ENCODE results near the gene TNK1.

Gene TNK1

DNA sequence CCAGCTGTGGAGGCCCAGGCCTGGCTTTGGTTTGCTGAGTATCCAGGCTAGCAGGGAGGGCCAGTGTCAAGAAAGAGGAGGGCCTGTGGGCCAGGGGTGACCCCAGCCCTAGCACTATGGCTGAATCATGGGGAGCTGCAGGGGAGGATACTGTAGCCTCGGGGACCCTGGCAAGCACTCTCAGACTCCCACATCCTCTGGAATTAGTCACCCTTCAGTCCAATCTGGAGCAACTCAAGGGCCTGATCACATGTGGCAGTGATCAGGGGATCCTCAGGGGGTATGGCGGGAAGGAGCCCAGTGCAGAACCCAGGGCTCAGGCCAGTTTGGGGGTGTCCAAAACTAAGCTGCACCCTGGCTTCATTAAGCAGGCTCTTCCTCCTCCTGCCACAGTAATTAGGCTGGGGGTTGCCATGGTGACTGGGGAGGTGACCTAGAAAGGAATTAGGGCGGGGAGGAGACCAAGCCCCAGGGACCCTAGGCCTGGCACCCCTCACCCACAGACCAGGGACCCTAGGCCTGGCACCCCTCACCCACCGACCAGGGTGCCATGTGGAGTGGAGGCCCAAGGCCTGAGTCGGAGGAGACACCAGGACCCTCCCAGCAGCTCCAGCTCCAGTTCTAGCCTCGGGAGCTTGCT lies 32.6 kb downstream of the TNK1 start:
- no peak for DNase-seq

DNA sequence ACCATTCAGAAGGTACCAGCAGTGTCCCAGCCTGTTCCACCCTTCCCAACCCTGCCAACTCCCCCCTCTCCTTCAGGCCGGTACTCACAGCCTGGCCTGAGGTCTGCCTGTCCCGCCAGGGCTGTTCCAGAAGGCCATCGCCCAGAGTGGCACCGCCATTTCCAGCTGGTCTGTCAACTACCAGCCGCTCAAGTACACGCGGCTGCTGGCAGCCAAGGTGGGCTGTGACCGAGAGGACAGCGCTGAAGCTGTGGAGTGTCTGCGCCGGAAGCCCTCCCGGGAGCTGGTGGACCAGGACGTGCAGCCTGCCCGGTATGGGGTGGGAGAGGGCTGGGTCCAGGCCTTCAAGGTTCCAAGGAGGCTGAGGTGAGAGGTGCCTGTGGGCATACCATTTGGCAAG lies 33.9 kb downstream of the TNK1 start:
- DNase-seq = no peak

DNA sequence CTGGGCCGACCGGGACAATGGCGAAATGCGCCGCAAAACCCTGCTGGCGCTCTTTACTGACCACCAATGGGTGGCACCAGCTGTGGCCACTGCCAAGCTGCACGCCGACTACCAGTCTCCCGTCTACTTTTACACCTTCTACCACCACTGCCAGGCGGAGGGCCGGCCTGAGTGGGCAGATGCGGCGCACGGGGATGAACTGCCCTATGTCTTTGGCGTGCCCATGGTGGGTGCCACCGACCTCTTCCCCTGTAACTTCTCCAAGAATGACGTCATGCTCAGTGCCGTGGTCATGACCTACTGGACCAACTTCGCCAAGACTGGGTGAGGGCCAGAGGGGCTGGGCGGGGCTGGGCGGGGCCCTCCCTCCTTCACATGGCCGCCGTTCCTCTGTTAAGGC lies 34.9 kb downstream of the TNK1 start:
- DNase-seq = no peak

DNA sequence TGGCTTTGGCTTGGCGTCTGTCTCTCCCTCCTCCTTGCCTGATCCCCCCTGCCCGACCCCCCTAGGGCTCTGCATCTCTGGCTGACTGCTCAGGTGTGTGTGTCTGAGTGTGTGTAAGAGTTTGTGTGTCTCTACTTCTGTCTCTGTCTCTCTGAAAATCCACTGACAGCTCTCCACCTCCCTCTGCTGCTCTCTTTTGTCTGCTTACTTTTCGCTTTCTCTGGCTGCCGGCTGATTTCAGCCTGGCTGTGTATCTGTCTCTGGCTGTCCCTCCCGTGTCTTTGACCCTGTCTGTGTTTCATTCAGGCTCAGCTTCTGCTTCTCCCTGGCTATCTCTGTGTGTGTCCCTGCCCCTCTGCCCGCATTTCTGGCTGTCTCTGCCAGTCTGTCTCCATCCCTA lies 35.4 kb downstream of the TNK1 start:
- no peak for DNase-seq

DNA sequence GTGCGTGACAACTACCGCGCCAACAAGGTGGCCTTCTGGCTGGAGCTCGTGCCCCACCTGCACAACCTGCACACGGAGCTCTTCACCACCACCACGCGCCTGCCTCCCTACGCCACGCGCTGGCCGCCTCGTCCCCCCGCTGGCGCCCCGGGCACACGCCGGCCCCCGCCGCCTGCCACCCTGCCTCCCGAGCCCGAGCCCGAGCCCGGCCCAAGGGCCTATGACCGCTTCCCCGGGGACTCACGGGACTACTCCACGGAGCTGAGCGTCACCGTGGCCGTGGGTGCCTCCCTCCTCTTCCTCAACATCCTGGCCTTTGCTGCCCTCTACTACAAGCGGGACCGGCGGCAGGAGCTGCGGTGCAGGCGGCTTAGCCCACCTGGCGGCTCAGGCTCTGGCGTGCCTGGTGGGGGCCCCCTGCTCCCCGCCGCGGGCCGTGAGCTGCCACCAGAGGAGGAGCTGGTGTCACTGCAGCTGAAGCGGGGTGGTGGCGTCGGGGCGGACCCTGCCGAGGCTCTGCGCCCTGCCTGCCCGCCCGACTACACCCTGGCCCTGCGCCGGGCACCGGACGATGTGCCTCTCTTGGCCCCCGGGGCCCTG lies 36.3 kb downstream of the TNK1 start:
- no peak for DNase-seq

DNA sequence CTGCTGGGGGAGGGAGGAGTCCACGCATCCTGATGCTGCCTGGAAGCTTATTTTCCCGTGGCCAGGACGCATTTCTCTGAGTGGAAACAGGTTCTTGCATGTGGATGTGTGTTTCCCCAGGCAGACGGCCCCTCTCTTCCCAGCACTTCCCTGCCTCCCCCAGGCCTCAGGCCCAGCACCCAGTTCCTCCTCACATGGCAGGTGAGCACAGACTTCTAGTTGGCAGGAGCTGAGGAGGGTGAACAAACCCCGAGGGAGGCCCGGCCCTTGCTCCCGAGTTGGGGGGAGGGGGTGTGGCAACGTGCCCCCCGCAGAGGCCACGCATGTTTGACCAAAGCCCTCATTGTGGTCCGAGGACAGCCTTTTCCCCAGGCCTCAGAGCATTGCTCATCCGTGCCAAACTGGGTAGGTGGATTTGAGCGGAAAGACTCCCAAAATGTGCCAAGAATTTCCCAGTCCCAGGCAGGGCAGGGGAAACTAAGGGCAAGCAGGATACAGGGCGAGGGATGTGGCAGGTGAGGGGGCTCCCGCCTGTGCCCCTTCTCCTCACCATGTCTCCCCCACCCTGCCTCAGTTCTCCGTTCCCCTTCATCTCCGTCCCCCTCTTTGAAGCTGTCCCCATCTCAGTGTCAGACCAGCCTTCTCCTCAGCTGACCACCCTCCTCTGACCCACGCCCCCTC lies 37.7 kb downstream of the TNK1 start:
- DNase-seq = no peak

DNA sequence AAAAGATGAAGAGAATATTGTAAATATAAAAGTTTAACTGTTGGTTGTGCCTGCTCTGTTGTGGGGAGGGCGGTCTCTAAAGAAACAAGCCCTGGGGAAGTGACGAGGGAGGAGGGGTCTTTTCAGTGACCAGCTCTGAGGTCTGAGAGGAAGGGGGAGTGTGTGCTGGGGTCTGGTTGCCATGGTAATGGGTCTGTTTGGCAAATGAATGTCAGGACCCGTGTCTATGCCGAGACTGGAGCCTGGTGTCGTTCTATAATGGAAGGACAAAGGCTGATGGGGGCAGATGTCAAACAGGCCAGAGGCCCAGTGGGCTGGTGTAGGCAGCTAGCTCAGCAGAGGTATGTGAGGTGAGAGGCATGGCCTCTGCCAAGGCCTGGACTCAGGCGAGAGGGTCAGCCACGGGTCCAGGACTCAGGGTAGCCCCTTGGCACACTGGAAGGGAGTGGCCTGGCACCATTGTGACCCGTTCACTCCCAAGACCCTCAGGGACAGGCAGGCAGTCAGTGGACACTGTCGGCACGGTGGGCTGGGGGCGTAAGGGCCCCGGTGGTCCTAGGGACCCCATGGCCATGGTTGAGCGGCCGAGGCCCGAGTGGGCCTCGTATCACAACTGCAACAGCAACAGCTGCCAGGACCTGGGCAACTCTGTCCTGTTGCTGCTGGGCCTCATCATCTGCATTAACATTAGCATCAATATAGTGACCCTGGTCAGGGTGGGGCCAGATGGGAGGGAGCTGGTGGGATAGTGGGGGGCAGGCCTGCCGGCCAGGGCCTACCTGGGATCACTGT lies 39.1 kb downstream of the TNK1 start, which contains the start of gene SPEM1:
Gene SPEM1, plus strand, starts transcription at position 506 of the 792 bp plus-strand sequence. Its CDS starts 61 bp downstream, at position 567.
- no peak for DNase-seq

DNA sequence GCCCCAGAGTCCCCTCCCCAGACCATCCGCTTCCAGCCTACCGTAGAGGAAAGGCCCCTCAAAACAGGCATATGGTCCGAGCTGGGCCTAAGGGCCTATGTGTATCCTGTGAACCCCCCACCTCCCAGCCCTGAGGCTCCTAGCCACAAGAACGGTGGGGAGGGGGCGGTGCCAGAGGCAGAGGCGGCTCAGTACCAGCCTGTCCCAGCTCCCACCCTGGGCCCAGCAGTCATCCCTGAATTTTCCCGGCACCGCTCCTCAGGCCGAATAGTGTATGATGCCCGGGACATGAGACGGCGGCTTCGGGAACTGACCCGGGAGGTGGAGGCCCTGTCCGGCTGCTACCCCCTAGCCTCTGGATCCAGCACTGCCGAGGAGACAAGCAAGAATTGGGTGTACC lies 40.3 kb downstream of the TNK1 start:
- no peak for DNase-seq

DNA sequence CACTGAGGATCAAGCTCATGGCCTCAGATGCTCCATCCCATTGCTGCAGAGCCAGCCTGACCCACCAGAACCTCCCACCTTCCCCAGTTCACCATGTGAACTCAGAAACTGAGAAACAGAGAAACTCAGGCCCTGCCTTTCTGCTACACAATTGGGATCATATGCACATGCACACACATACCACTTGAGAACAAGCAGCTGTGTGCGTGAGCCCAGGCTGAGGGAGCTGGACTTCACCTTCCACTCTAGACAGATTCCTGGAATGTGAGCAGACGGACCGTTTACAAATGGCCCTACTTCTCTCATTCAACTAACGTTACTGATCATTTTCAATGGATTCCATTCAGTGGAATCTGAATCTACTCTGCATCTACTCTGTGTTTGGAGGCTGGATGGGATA lies 42.8 kb downstream of the TNK1 start:
- no peak for DNase-seq

DNA sequence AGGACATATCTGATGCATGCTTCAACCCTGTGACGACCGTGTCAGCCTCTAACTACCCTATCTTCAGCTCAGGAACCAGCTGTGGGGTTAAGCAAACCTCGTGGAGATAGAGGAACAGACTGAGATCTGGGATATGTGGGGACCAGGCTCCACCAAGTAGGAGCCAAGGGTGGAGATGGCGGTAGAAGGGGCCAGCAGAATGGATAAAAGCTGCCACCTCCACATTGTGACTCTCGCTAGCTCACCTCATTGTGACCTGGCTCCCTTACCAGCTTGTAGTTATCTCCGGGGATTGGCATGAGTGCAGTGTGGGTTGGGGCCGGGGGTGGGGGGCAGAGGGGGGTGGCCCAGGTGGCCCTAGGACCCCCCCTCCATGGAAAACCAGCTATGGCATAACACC lies 44.4 kb downstream of the TNK1 start, which contains the start of gene SPEM2:
Gene SPEM2, plus strand, starts transcription at position 301 of the 400 bp plus-strand sequence. Its CDS starts 73 bp downstream, at position 374.
- DNase-seq = no peak

DNA sequence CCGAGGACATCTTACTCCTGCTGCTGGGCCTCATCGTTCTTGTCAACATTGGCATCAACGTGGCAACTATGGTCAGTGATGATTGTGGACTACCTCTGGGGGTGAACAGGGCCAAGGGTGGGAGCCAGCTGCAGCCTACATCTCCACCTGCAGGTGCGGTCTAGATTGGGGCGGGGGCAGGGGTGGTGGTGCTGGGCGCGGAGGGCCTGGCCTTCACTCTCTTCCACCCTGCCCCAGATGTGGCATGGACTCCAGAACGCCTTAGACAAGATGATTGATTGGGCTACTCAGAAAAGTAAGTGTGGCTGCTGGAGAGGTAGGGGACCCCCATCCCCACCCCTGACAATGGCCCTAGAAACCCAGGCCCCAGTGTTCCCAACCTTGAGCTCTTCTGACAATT lies 44.9 kb downstream of the TNK1 start:
- DNase-seq = no peak

DNA sequence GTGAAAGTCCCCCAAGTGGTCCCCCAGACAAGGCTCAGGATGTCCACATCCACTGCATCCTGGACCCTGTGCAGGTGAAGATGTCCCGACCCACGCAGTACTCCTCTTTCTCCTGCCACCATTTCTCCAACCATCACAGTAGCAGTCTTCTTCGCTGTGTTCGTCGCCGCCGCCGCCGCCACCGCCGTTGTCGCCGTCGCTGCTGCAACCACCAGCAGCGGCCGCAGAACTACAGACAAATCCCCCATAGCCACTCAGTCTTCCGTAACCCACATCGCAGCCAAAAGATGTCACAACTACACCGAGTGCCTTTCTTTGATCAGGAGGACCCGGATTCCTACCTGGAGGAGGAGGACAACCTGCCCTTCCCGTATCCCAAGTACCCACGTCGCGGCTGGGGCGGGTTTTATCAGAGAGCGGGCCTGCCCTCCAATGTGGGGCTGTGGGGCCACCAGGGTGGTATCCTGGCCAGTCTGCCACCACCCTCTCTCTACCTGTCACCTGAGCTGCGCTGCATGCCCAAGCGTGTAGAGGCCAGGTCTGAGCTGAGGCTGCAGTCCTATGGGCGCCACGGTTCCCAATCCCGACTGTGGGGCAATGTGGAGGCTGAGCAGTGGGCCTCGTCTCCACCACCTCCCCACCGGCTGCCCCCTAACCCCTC lies 45.4 kb downstream of the TNK1 start:
- DNase-seq = no peak

DNA sequence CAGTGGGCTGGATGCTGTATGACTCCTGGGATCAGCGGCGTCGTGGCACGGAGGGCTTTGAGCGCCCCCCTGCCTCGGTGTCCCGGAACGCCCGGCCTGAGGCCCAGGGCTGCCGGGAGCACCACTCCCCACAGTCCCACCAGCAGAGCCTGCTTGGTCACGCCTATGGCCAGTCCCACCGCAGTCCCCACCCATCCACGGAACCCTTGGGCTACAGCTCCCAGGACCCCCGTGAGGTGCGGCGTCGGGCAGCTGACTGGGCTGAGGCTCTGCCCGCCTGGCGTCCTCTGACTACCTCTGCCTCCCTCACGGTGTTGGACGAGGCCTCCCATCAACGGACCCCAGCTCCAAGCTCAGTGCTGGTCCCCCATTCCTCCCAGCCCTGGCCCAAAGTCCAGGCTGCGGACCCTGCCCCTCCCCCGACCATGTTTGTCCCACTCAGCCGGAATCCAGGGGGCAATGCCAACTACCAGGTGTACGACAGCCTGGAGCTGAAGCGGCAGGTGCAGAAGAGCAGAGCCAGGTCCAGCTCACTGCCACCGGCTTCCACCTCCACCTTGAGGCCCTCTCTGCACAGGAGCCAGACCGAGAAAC lies 46.1 kb downstream of the TNK1 start:
- no peak for DNase-seq

DNA sequence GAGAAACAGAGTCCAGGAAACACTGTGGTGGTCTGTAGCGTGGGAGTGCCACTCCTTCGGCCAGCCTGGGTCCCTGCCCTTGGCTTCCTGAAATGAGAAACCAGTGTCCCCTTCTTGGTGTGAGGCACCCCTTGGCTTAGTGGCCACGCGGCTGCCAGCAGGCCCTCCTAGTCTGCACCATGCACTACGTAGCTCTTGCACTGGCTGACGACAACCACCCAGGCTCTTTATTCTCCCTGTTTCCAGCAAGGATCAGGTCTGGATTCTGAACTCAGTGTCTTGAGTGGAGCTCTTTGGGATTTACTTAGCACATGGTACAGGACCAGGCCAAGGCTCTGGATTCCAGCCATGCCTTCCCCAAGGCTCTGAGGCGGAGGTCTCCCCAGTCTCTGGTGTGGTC lies 46.7 kb downstream of the TNK1 start:
- DNase-seq = no peak

DNA sequence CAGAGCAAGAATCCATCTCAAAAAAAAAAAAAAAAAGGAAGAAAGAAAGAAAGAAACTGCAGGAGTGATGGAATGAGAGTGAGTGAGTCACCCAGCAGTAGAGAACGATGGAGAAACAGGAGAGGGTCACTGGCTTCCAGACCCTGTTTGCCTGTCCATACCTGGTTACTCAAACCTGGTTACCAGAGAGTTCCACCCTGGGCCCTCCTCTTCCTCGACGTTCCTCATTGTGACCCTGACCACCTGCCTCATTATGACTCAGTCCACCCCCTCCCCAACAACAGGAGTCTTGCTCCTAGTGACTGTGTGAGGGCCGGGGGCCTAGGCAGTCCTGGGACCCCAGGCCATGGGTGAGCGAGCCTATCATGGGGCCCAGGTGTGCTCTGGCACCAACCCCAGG lies 47.7 kb downstream of the TNK1 start, which contains the start of gene SPEM3:
Gene SPEM3, plus strand, starts transcription at position 301 of the 400 bp plus-strand sequence. Its CDS starts 46 bp downstream, at position 347.
- no peak for DNase-seq

DNA sequence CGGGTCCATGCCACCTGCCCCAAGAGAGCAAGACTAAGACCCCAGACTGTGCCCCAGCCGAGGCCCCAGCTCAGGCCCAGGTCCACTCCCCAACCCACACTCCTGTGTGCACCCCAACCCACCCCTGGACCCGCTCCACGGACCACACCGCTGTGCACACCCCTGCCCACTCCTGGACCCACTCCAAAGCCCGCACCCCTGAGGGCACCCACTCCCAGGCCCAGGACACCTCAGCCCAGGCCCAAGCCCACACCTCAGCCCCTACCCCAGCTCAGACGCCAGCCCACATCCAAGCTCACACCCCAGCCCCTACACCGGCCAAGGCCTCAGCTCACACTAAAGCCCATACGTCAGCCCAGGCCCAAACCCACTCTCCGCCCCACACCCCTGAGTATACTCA lies 48.8 kb downstream of the TNK1 start:
- DNase-seq = no peak

DNA sequence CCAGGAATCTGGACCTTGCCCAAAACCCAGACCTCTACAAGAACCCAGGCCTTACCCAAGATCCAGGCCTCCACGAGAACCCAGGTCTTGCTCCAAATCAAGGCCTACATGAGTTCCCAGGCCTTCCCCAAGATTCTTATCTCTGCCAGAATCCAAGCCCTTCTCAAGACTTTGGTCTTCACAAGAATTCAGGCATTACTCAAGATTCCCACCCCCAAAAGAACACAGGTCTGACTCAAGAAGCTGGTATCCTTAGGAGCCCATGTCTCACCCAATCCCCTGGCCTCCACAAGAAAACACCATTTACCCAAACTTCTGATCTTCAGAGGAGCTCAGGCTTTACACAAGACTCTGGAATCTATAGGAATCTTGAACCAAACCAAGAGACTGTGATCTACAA lies 50.3 kb downstream of the TNK1 start:
- no peak for DNase-seq

DNA sequence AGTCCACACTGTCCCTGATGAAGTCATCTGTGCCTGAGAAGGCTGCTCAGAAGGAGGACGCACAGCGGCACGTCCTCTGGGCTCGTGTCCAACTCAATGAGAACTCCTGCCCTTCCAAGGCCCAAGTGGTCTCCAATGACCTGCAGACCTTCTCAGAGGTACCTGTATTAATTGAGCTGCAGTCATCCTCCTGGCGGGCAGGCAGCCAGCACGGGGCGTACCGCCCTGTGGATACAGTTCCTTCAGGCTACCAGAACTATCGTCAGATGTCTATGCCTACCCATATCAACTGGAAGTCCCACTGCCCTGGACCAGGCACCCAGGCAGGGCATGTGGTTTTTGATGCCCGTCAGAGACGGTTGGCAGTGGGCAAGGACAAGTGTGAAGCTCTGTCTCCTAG lies 51.4 kb downstream of the TNK1 start:
- no peak for DNase-seq

DNA sequence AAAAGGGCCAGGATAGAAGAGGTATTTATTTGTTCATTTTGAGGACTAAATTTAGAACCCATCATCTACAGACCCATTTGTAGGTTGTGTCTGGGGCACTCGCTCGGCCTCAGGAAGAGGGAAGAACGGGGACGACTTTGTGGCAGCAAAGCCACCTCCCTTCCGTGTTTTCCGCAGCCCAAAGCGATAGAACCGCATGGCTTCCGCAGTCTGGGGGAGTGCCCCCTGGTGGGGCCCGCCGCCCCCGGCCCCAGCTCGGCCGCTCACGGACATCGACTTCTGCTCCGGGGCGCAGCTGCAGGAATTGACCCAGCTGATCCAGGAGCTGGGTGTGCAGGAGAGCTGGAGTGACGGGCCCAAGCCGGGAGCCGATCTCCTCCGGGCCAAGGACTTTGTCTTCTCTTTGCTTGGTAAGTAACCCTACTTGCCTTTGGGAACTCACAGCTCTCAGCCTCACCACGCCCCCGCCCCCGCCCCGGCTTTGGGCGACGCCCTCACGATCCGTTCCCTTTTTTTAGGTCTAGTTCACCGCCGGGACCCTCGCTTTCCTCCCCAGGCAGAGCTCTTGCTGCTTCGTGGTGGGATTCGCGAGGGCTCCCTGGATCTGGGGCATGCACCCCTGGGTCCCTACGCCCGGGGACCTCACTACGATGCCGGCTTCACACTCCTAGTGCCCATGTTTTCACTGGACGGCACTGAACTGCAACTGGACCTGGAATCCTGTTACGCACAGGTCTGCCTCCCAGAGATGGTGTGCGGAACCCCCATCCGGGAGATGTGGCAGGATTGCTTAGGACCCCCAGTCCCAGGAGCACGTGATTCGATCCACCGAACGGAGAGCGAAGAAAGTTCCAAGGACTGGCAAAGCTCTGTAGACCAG lies 55.0 kb downstream of the TNK1 start:
- no peak for DNase-seq

DNA sequence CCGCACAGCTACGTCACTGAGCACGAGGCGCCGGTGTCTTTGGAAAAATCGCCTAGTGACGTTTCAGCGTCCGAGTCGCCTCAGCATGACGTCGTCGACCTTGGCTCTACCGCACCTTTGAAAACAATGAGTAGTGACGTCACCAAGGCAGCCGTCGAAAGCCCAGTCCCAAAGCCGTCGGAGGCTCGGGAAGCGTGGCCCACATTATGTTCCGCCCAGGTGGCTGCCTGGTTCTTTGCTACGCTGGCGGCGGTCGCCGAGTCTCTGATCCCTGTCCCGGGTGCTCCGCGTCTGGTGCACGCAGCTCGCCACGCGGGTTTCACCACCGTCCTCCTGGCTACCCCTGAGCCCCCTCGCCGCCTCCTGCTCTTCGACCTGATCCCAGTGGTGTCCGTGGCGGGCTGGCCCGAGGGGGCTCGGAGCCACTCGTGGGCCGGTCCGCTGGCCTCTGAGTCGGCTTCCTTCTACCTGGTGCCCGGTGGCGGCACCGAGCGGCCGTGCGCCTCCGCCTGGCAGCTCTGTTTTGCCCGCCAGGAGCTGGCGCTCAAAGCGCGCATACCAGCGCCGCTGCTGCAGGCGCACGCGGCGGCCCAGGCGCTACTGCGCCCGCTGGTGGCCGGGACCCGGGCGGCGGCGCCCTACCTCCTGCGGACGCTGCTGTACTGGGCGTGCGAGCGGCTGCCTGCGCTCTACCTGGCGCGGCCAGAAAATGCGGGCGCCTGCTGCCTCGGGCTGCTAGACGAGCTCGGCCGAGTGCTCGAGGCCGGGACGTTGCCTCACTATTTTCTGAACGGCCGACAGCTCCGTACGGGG lies 55.9 kb downstream of the TNK1 start:
- peak; percentile 78 for DNase-seq

Data from NCI-H2171 (cell line).